ENCODE measurements around the gene SLC44A2. TPM values are rescaled to one million over a fixed set of nuclear protein-coding genes. Genes with fewer than 3 reads are reported as not detected.

Gene SLC44A2
- total RNA-seq, 4 donors from 2014 or later, result 36.6 to 371 (median 81.4) TPM

DNA sequence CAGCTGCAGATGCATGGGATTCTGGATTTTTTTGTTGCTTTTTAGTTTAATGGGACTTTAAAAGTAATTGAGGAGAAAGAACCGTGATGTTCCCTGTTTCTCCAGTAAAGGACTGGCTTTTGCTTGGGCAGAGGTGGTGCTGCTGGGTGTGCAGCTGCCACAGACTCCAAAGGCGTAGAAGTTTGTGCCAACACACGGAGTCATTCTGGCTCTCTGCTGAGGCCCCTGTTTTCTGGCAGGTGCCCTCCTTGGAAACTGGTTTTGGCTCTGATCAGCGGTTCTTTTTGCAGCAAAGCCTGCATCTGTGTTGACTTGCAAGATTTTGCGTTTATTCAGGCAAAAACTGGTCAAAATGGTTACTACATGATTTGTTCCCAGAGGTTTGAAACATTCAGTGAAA, 59.9 kb downstream of the SLC44A2 start:
- Histone ChIP-seq H3K36me3 (peaks cover 0 to 89% (median 48%) of the 10 kb centered on the region in 4 donors), H3K9me3 (no peaks in the 10 kb centered on the region), H3K4me1 (no peaks in the 10 kb centered on the region), H3K27ac (no peak overlapping the region), H3K4me3 (no peak overlapping the region), H3K27me3 (no peaks in the 10 kb centered on the region)
- DNase-seq, result no peak
- TF ChIP-seq POLR2A (IDR thresholded peaks at IDR 0.05), result no peak
- 80 to 87% methylated on average over 5 of the region's 5 CpGs for WGBS, 2 donors (ENCODE audit: low coverage in 1 of 2)
- intact Hi-C loops (cut with DNase I; ENCODE audit: low total_unique reads), result no loop called here
- in situ Hi-C loops (cut with MboI; ENCODE audit: low pct_ligation_motif_present in 1 of 4, low pct_unique_long_range_greater_than_20kb in 1 of 4, low sequenced_read_pairs in 3 of 4), result no loop called here

DNA sequence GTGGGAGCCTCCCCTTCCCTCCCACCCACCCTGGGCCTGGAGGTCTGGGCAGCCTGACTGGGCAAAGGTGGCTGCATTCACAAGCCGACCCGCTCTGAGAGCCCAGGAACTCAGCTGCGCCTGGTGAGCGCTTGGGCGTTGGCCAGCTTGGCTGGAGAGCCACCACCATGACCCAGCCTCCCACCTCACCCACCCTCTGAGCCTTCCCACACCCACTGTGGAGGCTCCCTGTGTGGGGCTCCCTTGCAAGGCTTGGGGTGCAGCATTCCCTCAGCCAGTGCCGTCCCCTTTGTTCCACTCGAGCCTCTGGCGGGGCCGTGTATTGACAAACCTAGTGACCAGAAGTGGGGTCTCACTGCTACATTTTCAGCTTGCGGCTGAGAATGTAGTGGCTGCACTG, 60.8 kb downstream of the SLC44A2 start:
- intact Hi-C loops (cut with DNase I; ENCODE audit: low total_unique reads), result no loop called here

DNA sequence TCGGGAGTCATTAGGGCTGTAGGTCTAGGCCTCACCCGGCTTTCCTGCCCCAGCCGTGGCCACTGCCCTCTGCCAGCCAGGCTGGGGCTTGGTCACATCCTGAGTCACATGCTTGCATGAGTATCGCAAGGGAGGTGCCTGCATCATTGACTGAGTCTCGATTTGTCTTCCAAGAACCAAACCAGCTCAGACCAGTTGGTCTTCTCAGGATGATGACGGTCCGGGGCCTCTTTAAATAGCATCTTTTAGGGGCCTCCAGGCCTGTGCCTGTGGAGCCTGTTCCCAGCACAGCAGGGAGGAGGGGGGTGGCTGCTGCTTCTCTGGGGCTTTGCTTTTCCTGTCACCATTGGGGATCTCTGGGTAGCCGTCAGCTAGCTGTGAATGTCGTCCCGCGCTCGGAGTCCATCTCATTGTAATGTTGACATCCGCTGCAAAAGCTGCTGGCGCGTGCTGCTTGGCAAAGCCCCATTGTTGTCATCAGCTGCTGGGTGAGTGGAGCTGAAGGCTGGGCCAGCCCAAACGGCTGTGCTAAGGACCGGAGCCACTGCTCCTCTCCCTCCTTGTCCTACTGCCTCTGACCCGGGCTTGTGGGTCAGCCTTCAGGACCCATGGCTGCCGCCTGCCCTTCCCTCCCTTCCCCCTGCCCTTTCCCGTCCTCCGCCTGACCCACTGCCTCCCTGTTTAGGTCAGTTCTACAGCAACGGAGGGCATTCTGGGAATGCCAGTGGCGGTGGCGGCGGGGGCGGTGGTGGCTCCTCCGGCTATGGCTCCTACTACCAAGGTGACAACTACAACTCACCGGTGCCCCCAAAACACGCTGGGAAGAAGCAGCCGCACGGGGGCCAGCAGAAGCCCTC, 61.5 kb downstream of the SLC44A2 start:
- no peak for TF ChIP-seq EP300 (IDR thresholded peaks at IDR 0.05; ENCODE audit: low read depth)
- TF ChIP-seq POLR2A (IDR thresholded peaks at IDR 0.05), result no peak
- TF ChIP-seq POLR2AphosphoS5 (IDR thresholded peaks at IDR 0.05), result no peak
- TF ChIP-seq, protein P1, sequence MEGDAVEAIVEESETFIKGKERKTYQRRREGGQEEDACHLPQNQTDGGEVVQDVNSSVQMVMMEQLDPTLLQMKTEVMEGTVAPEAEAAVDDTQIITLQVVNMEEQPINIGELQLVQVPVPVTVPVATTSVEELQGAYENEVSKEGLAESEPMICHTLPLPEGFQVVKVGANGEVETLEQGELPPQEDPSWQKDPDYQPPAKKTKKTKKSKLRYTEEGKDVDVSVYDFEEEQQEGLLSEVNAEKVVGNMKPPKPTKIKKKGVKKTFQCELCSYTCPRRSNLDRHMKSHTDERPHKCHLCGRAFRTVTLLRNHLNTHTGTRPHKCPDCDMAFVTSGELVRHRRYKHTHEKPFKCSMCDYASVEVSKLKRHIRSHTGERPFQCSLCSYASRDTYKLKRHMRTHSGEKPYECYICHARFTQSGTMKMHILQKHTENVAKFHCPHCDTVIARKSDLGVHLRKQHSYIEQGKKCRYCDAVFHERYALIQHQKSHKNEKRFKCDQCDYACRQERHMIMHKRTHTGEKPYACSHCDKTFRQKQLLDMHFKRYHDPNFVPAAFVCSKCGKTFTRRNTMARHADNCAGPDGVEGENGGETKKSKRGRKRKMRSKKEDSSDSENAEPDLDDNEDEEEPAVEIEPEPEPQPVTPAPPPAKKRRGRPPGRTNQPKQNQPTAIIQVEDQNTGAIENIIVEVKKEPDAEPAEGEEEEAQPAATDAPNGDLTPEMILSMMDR (IDR thresholded peaks at IDR 0.05), result no peak
- Histone ChIP-seq H3K4me3 (no peak overlapping the region), H3K36me3 (peaks cover 0 to 72% (median 33%) of the 10 kb centered on the region in 4 donors), H3K4me1 (no peaks in the 10 kb centered on the region), H3K27ac (no peak overlapping the region), H3K27me3 (no peaks in the 10 kb centered on the region), H3K9me3 (no peaks in the 10 kb centered on the region)
- intact Hi-C loops (cut with DNase I; ENCODE audit: low total_unique reads), result no loop called here
- DNase-seq, result no peak
- in situ Hi-C loops (cut with MboI; ENCODE audit: low pct_ligation_motif_present in 1 of 4, low pct_unique_long_range_greater_than_20kb in 1 of 4, low sequenced_read_pairs in 3 of 4), result no loop called here
- WGBS, 2 donors (ENCODE audit: low coverage in 1 of 2), result 80% methylated on average over 31 of the region's 31 CpGs; no CpG with 5 or more reads in 1 of the 2 donors

More for the DNA sequence above, 60.8 kb downstream of the SLC44A2 start:
- H3K36me3 ChIP-seq, result peaks cover 0 to 79% (median 40%) of the 10 kb centered on the region in 4 donors
- no peak for DNase-seq
- TF ChIP-seq, protein P1 (IDR thresholded peaks at IDR 0.05), result no peak
- no peak for TF ChIP-seq EP300 (IDR thresholded peaks at IDR 0.05; ENCODE audit: low read depth)
- no peak for TF ChIP-seq POLR2AphosphoS5 (IDR thresholded peaks at IDR 0.05)
- TF ChIP-seq POLR2A (IDR thresholded peaks at IDR 0.05), result no peak
- H3K4me1 ChIP-seq, result no peaks in the 10 kb centered on the region
- H3K4me3 ChIP-seq, result no peak overlapping the region
- in situ Hi-C loops (cut with MboI; ENCODE audit: low pct_ligation_motif_present in 1 of 4, low pct_unique_long_range_greater_than_20kb in 1 of 4, low sequenced_read_pairs in 3 of 4), result no loop called here
- 92% methylated on average over 5 of the region's 10 CpGs; no CpG with 5 or more reads in 1 of the 2 donors for WGBS, 2 donors (ENCODE audit: low coverage in 1 of 2)
- no peak overlapping the region for H3K27ac ChIP-seq
- no peaks in the 10 kb centered on the region for H3K27me3 ChIP-seq
- no peaks in the 10 kb centered on the region for H3K9me3 ChIP-seq

DNA sequence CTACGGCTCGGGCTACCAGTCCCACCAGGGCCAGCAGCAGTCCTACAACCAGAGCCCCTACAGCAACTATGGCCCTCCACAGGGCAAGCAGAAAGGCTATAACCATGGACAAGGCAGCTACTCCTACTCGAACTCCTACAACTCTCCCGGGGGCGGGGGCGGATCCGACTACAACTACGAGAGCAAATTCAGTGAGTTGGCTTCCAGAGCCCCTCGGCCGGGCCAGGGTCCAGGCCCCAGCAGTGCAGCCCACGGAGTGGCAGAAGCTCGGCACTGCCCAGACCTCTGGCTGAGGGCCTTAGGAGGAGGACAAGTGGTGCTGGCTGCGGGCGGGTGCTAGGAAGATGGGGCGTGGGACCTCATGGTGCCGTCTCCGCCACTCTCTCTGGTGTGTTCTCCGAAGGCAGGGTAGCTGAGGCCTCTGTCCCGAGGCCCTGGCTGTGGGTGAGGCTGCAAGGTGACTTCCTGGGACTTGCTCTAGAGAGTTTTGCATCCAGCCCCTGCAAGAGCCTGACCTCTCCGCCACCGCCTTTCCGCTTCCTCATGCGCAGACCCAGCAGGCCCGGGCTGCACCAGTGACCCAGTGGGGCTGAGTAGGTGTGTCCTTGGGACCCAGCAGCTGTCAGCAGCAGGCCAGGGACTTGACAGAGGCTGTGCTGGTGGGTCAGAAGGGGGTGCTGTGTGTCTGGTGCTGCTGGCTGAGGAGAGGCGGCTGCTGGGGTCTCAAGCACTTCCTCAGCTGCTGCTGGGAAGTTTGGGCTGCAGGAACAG, 62.4 kb downstream of the SLC44A2 start:
- Histone ChIP-seq H3K27ac (no peak overlapping the region), H3K9me3 (no peaks in the 10 kb centered on the region), H3K36me3 (peaks cover 0 to 64% (median 30%) of the 10 kb centered on the region in 4 donors), H3K4me1 (no peaks in the 10 kb centered on the region), H3K27me3 (no peaks in the 10 kb centered on the region), H3K4me3 (no peak overlapping the region)
- TF ChIP-seq POLR2AphosphoS5 (IDR thresholded peaks at IDR 0.05), result no peak
- TF ChIP-seq, protein P1 (IDR thresholded peaks at IDR 0.05), result no peak
- no peak for TF ChIP-seq POLR2A (IDR thresholded peaks at IDR 0.05)
- no peak for TF ChIP-seq EP300 (IDR thresholded peaks at IDR 0.05; ENCODE audit: low read depth)
- intact Hi-C loops (cut with DNase I; ENCODE audit: low total_unique reads), result no loop called here
- 95% methylated on average over 25 of the region's 25 CpGs; no CpG with 5 or more reads in 1 of the 2 donors for WGBS, 2 donors (ENCODE audit: low coverage in 1 of 2)
- DNase-seq, result no peak
- in situ Hi-C loops (cut with MboI; ENCODE audit: low pct_ligation_motif_present in 1 of 4, low pct_unique_long_range_greater_than_20kb in 1 of 4, low sequenced_read_pairs in 3 of 4), result no loop called here
